Thyroid gland (tissue), 4 donors: ENCODE data around the gene SPECC1. TPM values are rescaled to one million over a fixed set of nuclear protein-coding genes. Genes with fewer than 3 reads are reported as not detected.
"Not testable (repeated sequence)": the region's sequence is repeated elsewhere in the genome, so short reads cannot be mapped to it uniquely, and the experiment has no call there.

Source experiments
- DNase-seq, 2 donors: peaks; one replicate each; pipeline ENCODE4 v3.0.0-alpha.2; 2019
- H3K27ac ChIP-seq, 3 donors: fragments of 200-600 bp; sonication (generic); 1 replicate in 2 of 3; 2 replicates in 1 of 3; pipeline ENCODE4 v1.5.1; 2016 to 2019; ENCODE audit warnings: mild to moderate bottlenecking in 1 of 3, moderate library complexity in 1 of 3
- H3K27me3 ChIP-seq: fragments of 200-600 bp; sonication (generic); one replicate; pipeline ENCODE4 v1.5.1; 2019
- H3K36me3 ChIP-seq, 2 donors: fragments of 200-600 bp; sonication (generic); one replicate each; pipeline ENCODE4 v1.5.1; 2016 to 2019
- H3K4me1 ChIP-seq, 2 donors: fragments of 200-600 bp; sonication (generic); one replicate each; pipeline ENCODE4 v1.5.1; 2017 to 2019
- H3K4me3 ChIP-seq, 3 donors: fragments of 200-600 bp; sonication (generic); replicated peaks in 1 of 3; 1 replicate in 2 of 3; 2 replicates in 1 of 3; pipeline ENCODE4 v1.5.1; 2016; ENCODE audit warnings: mild to moderate bottlenecking in 1 of 3
- H3K9me3 ChIP-seq: fragments of 200-600 bp; sonication (generic); one replicate; pipeline ENCODE4 v1.5.1; 2017
- CTCF ChIP-seq, 6 experiments: fragments of 200-600 bp in 3 of 6; fragments of 450-650 bp in 3 of 6; sonication (generic) in 3 of 6; IDR thresholded peaks; one replicate each; pipeline ENCODE4 v1.5.1; 2016 to 2019; ENCODE audit warnings: antibody characterized with exemption in 6 of 6, mild to moderate bottlenecking in 2 of 6, inconsistent platforms in 1 of 6, moderate library complexity in 1 of 6
- POLR2A ChIP-seq, 2 donors: fragments of 450-650 bp; IDR thresholded peaks; one replicate each; pipeline ENCODE4 v1.6.1; 2017; ENCODE audit warnings: antibody characterized with exemption in 2 of 2, mild to moderate bottlenecking in 2 of 2, moderate library complexity in 1 of 2
- WGBS, 2 donors: methylation state at CpG; one replicate each; pipeline ENCODE4 v1.1.5; 2017; 5-methylcytosine and 5-hydroxymethylcytosine counted together
- intact Hi-C: fragments of 100-400 bp; cut with DNase I; formaldehyde crosslinking; loops from one replicate; pipeline ENCODE4 v1.15.1; 2023
- total RNA-seq, 4 donors: library from RNA; depleted of rRNA; stranded (reverse); fragments of >200 nt; gene quantifications; one replicate each; pipeline ENCODE4 v1.2.3, GENCODE V29; 2016

The SPECC1 gene
- total RNA-seq, 4 donors from 2014 or later, result 19.8 to 41.5 (median 24.4) TPM

DNA sequence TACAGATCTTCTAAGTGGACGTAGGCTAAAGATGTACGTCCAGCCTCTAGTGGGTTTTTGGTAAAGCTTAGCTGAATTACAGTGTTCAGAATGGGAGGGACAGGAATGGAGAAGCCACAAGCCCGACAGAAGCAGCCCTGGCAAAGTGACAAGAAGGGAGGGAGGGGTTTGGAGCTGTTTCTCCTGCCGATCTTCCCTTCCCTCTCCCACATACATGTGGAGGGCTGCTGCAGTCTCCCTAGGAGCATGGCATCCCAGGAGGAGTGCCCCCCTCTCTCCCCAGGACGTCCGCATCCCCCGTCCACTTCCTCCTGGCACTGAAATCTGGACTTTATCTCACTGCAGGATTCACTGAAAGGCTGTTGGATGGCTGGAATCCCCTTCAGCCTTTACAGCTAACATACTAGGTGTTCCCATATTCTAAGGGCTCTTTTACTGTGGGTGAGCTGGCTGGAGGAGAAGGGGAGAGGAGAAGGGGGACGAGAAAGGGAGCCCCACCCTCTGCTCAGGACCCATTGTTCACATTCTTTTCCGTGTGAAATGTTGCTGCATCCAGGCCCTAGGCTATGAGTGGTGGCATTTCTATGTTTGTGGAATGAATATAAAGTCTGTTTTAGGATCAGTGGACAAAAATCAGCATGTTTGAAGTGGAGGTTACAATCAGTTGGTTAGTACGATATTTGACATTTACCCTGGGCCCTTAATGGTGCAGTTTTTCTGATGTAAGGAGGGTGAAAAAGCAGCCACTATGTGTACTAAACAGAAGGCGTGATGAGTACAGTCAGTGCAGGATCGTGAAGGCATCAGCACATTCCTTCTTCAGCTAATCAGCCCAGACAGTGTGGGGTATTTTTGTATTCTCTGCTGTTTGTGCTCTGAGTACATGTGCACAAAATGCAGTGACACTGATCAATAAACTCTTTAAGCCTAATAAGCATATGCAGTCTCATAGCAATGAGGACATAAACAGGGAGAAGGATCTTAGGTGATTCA is 94.6 kb downstream of the SPECC1 start:
- no peaks in the 10 kb centered on the region for H3K4me1 ChIP-seq
- no peak overlapping the region for H3K27ac ChIP-seq
- no peaks in the 10 kb centered on the region for H3K36me3 ChIP-seq
- H3K4me3 ChIP-seq, result no peak overlapping the region
- 53 to 56% methylated on average over 12 of the region's 12 CpGs for WGBS, 2 donors
- no peaks in the 10 kb centered on the region for H3K9me3 ChIP-seq
- TF ChIP-seq POLR2A (IDR thresholded peaks at IDR 0.05) (no peak), CTCF (IDR thresholded peaks at IDR 0.05) (no peak)
- intact Hi-C loops, result no loop called here
- no peaks in the 10 kb centered on the region for H3K27me3 ChIP-seq
- no peak for DNase-seq

- no peak overlapping the region for H3K27ac ChIP-seq
- no peaks in the 10 kb centered on the region for H3K9me3 ChIP-seq
- H3K4me1 ChIP-seq, result no peaks in the 10 kb centered on the region
- intact Hi-C loops, result no loop called here
- 85 to 90% methylated on average over 8 of the region's 8 CpGs for WGBS, 2 donors
- TF ChIP-seq CTCF (IDR thresholded peaks at IDR 0.05) (no peak), POLR2A (IDR thresholded peaks at IDR 0.05) (no peak)
- no peak for DNase-seq
- no peak overlapping the region for H3K4me3 ChIP-seq
- H3K36me3 ChIP-seq, result no peaks in the 10 kb centered on the region
- no peaks in the 10 kb centered on the region for H3K27me3 ChIP-seq
These were observed 96.6 kb downstream of the SPECC1 start for GRCh38 chr17:20105539-20106280.

- DNase-seq, H3K9me3 ChIP-seq, H3K27me3 ChIP-seq, intact Hi-C loops, H3K27ac ChIP-seq, H3K36me3 ChIP-seq, H3K4me1 ChIP-seq, H3K4me3 ChIP-seq: not testable (repeated sequence)
These were observed 97.3 kb downstream of the SPECC1 start for GRCh38 chr17:20106446-20106845.

- no peaks in the 10 kb centered on the region for H3K36me3 ChIP-seq
- no peak for DNase-seq
- H3K27me3 ChIP-seq, result no peaks in the 10 kb centered on the region
- H3K4me3 ChIP-seq, result no peak overlapping the region
- H3K27ac ChIP-seq, result no peak overlapping the region
- no peak for TF ChIP-seq POLR2A (IDR thresholded peaks at IDR 0.05)
- TF ChIP-seq CTCF (IDR thresholded peaks at IDR 0.05), result no peak
- no peaks in the 10 kb centered on the region for H3K9me3 ChIP-seq
- intact Hi-C loops, result no loop called here
- WGBS, 2 donors, result 90 to 98% methylated on average over 5 of the region's 5 CpGs
- no peaks in the 10 kb centered on the region for H3K4me1 ChIP-seq
These were observed 99.9 kb downstream of the SPECC1 start for GRCh38 chr17:20109076-20109475.

DNA sequence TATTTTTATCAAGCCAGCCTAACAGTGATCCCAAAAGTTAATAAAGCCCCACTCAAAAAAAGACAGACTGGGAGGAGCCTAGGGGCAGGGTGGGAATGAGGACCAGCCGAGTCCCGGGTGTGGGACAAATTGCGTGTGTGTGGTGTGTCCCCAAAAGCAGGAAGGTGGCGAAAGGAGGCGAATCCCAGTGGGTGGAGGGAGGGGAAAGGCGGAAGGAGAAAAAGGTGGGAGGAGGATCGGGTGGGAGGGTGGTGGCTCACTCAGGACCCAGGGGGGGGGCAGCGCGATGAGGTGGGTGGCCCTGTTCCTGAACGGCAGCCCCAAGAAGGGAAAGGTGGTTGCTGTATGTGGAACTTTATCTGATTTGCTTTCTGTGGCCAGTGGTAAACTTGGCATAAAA is 102.4 kb downstream of the SPECC1 start:
- TF ChIP-seq CTCF (IDR thresholded peaks at IDR 0.05), result no peak
- TF ChIP-seq POLR2A (IDR thresholded peaks at IDR 0.05), result no peak
- no peaks in the 10 kb centered on the region for H3K27me3 ChIP-seq
- WGBS, 2 donors, result 90 to 91% methylated on average over 10 of the region's 10 CpGs
- no peak overlapping the region for H3K4me3 ChIP-seq
- DNase-seq, result no peak
- intact Hi-C loops, result no loop called here
- no peaks in the 10 kb centered on the region for H3K9me3 ChIP-seq
- H3K4me1 ChIP-seq, result no peaks in the 10 kb centered on the region
- H3K36me3 ChIP-seq, result no peaks in the 10 kb centered on the region
- no peak overlapping the region for H3K27ac ChIP-seq
